GM18867 (cell line): ENCODE data around the gene EPHA3.

ENCODE experiments used
- ATAC-seq: cut with Tn5 transposase; IDR thresholded peaks from one replicate; pipeline ENCODE4 v1.9.1; 2021; ENCODE audit warnings: mild to moderate bottlenecking, moderate library complexity; ENCODE audit not compliant: unreplicated experiment

Gene EPHA3

DNA sequence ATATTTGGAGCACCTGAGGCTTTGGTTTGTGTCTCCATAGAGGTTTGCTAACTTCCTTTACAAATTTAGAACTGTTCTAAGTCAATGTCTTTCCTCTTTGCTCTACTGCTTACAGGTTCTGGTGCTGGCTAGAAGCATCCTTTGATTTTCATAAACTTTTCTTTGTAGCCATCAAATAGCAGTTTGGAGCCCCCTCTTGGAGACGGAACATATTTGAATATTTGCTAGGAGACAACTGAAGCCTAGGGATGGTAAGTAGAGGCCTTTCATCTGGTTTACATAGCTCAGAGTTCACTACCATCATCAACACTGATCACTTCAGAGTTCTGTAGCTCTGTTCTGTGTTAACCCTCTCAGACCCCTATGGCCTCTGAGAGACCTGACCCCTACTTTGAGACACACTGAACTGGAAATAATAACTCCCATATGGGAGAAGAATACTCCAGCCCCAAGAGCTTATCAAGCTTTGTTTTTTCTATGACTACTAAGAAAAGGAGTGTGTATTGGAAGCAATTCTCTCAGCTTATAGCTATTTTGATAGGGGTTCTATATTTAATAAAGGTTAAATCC lies 420.4 kb downstream of the EPHA3 start:
- no peak for ATAC-seq
